GM21390 (cell line): ENCODE results near the gene CENPS.
"Not testable (repeated sequence)": the region's sequence is repeated elsewhere in the genome, so short reads cannot be mapped to it uniquely, and the experiment has no call there.

ENCODE experiments used
- ATAC-seq: cut with Tn5 transposase; IDR thresholded peaks from one replicate; pipeline ENCODE4 v1.9.1; 2021; ENCODE audit not compliant: unreplicated experiment

The CENPS gene

DNA sequence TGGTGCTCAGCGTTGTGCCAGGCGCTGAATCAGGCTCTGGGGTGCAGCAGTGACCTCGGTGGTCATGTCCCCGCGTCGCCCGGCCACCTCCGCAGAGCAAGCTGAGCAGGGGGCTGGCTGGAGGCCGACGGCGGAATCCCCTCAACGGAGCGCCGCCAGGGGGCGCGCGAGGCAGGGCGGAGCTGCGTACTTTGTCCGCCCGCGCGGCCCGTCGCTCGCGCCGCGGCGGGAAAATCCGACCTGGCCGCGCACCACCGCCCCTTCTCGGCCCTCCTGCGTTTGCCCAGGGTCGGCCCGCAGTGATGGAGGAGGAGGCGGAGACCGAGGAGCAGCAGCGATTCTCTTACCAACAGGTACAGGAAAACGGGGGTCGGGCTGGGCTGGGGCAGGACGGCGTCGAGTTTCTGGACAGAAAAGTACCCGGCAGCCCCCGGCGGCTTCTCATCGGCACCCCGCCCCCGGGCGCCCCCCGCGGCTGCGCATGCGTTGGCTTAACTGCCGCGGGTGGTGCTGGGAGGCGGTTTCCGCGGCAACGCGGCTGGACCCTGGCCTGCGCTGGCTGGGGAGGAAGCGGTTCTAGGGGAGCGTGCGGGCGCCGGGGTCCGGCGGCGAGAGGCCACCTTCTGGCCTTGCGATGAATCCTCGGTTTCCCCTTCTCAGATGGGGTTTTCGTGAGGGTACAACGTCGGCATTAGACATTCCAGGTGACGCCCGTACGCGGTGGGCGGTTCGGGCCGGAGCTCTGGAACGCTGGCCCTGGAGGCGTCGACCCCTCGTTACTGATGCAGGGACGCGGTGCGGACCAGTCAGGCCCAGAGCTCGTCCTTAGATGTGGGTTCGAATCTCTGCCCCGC lies at the start of gene CENPS:
Gene CENPS (plus strand): TSS at position 218 of the 854 bp plus-strand sequence. CDS start 85 bp downstream, at position 303.
- peak; percentile 74 for ATAC-seq

DNA sequence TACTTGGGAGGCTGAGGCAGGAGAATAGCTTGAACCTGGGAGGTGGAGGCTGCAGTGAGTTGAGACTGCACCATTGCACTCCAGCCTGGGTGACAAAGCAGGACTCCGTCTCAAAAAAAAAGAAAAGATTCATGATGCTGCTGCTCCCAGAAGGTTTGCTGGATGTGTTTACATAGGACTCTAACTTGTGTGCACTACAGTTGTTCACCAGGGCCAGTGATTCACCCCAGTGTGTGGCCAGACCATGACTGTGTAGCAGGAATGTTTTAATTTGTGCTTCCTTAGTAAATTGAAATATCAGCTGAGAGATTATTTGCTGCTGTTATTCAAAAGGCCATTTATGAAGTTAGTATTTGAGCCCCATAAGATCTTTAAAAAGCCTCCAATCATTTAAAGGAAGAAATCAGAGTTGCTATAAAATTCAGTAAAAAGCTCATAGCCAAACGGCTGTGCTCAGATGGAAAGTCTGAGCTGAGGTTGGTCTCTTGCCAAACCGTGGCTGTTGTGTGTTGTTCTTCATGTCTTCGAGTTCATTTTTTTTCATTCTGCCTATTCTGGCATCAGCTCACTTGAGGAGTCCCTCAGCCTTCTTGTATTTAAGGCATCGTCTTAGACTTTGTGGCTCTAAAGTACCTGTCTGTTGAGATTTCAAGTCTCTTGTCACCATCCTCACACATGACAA lies 49.5 kb upstream of the CENPS start:
- ATAC-seq, result no peak

DNA sequence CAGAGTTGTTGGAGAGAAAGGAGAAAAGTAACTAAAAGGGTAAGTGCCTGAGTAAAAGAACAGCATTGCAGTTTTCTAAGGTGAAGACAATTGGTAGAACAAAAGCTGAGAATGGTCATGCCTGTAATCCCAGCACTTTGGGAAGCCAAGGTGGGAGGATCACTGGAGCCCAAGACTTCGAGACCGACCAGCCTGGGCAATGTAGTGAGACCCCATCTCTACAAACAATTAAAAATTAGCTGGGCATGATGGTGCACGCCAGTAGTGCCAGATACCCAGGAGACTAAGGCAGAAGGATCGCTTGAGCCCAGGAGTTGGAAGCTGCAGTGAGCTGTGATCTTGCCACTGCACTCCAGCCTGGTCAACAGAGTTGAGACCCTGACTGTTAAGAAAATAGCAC lies 46.6 kb upstream of the CENPS start:
- no peak for ATAC-seq

GRCh38 chr1:10384219-10384618 lies 46.0 kb upstream of the CENPS start:
- no peak for ATAC-seq

- no peak for ATAC-seq
Observed at GRCh38 chr1:10386761-10387676, 43.2 kb upstream of the CENPS start.

GRCh38 chr1:10387677-10388386 lies 42.4 kb upstream of the CENPS start:
- no peak for ATAC-seq

GRCh38 chr1:10388387-10388715 lies 41.9 kb upstream of the CENPS start:
- ATAC-seq, result no peak

DNA sequence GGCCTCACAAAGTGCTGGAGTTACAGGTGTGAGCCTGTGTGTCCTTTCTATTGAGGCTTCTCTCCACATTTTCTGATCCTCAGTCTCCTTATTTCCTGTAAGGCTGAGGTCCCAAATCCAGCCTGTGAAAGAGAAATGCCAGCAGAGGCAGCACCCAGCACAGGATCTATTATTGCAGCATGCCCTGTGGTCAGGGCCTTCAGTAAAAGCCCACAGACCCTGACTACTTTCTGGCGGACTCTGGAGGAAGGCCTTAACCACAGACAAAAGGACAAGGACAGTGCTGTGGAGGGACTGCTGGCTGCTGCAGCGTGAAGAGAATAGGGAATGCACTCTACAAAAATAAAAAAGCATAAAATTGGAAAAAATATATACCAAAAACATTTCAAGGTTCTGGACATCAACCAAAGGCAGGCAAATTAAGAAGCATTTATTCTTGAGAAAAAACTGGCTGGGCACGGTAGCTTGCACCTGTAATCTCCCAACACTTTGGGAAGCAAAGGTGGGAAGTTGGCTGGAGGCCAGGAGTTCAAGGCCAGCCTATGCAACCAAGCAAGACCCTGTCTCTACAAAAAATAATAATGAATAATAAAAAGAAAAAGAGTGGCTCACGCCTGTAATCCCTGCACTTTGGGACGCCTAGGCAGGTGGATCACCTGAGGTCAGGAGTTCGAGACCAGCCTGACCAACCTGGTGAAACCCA lies 40.8 kb upstream of the CENPS start:
- ATAC-seq, result no peak

DNA sequence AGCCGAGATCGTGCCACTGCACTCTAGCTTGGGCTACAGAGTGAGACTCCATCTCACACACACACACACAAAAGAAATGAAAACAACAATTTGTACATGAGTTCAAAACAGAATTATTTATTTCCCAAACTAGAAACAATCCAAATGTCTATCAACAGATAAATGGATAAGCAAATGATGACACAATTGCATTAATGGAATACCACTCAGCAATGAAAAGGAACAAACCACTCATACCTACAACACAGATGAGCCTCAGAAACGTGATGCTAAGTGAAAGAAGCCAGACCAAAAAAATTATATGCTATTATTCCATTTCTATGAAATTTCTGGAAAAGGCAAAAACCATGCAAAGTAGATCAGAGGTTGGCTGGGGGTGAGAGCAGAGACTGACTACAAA lies 33.4 kb upstream of the CENPS start:
- ATAC-seq, result no peak

DNA sequence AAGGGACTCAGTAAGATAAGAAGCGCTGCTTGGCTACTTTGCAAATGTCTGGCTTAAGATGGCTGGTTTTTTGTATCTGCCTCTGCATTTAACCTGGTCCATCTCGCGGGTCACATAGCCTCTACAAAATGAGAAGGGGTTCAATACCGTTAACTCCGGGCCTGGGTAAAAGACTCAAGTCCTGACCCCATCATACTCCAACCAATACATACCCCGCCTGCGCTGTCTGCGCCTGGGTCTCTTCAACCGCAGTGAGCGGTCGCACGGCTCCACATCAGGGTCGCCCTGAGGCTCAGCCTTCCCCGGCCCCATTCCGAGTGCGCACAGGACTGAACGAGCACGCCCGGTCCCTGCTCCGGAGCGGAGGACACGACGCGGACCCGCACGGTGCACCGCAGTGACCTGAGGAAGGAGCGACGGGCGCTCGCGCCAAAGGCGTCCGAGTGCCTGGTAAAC lies 31.9 kb upstream of the CENPS start:
- ATAC-seq, result no peak

DNA sequence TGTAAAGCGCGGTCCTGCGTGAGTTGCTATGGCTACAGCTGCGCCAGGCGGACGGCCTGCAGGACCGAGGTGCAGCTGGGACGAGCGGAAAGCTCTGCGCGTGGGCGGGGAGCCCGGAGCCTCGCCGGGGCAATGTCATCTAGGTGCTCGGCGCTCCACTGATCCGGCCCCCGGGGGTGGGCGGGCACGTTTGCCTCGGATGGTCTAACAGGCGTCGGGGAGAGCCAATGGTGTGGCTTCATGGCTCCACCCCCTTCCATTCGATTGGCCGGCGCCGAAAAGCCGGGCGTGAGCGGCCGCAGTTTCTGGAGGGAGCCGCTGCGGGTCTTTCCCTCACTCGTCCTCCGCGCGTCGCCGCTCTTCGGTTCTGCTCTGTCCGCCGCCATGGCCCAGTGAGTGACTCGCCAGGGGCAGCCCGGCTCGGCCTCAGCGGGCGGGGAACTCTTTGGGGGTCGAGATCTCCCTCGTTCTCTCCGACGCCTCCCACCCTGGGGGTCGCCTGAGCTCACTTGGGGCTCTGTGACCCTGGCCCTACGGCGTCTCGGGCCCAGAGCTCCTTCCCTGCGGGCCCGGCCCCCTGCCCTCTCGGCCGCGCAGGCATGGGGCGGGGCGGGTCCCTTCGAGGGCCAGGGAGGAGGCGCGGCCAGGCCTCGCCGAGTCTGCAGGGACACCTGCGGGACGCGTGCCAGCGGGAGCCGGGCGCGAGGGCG lies 31.3 kb upstream of the CENPS start, which contains the start of gene PGD:
Gene PGD (plus strand): TSS at position 331 of the 710 bp plus-strand sequence. CDS start 54 bp downstream, at position 385.
- ATAC-seq, result peak; percentile 91

GRCh38 chr1:10399444-10399941 lies 30.7 kb upstream of the CENPS start:
- no peak for ATAC-seq

DNA sequence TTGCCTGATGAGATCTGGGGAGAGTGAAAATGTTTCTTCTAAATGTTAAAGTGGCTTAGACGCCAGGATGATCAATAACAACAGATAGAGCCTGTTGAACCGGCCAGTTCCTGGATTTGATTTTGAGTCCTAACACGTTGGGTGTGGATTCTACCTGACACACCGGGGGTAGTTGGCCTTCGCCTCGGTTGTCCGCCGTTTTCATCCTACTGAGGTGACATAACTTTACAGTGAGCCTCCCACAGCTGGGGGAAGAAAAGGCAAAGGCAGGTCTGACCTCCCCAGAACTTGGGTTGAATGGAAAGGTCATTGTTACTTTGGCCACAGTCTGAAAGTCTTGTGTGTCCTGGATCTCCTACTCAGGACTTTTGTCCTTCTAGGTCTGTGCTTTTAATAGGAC lies 30.2 kb upstream of the CENPS start:
- no peak for ATAC-seq

DNA sequence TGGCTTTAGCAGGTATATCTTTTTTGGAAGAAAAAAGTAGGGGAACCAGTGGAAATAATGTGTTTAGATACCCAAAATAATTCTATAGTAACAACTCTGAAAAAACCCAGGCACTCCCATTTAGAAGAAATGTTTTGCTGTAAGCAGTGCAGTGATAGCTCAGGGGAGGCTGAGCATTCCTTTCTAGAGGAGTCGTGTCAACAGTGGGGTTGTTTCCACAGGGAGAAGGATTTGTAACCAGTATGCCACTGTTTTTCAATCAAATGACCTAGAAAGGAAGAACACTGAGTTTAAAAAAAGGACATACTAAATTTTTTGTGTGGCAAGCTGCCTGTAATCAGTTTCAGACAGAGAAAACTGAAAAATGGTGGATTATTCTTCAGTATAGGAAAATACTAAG lies 29.0 kb upstream of the CENPS start:
- ATAC-seq, result no peak

GRCh38 chr1:10402729-10403274 lies 27.4 kb upstream of the CENPS start:
- no peak for ATAC-seq

- ATAC-seq, result no peak
Observed at GRCh38 chr1:10407201-10407600, 23.0 kb upstream of the CENPS start.

DNA sequence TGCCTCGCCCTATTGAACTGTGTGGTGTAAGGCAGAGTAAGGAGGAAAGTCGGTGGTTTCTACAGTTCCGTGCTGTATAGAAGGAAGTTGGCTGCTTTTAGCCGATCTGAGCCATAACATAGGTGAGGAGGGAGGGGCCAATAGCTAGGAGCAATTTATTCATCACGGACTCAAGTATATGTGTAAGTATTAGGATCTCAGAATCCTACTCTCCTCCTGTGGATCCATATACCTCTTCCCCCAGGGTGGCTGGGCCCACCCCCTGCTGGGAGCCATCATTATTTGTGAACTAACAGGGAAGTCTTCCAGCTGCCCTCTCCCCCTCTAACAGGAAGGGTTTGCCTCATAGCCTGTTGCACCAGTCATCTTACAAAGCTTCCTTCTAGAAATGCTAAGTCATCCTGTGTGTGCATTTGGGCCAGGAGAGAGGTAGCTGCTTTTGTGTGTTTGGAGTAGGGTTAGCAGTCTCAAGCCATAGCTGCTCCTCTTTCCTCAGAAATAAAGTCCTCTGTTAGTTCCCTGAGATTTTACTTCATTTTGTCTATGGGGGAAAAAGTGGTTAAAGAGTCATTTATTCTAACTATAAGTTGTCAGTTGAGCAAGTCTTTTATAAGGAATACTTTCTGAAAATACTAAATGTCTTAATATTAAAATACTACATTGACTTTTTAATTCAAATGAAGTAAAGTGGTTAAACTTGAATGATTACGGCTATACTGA lies 14.9 kb upstream of the CENPS start:
- no peak for ATAC-seq

- ATAC-seq, result not testable (repeated sequence)
Observed at GRCh38 chr1:10415967-10416366, 14.3 kb upstream of the CENPS start.
